Progenitor cell of endocrine pancreas (in vitro differentiated cells): ENCODE results near the gene SLC39A8. TPM values are rescaled to one million over a fixed set of nuclear protein-coding genes. Genes with fewer than 3 reads are reported as not detected.

Experiments used
- DNase-seq: peaks from one replicate; pipeline ENCODE4 v3.0.0; 2021; ENCODE audit warnings: low spot score; ENCODE audit not compliant: unreplicated experiment
- H3K27ac Mint-ChIP-seq: 2 replicates; pipeline ENCODE4 v1.8.0; 2021; ENCODE audit warnings: mild to moderate bottlenecking, moderate library complexity, mixed read lengths
- H3K27me3 Mint-ChIP-seq: 2 replicates; pipeline ENCODE4 v1.8.0; 2021; ENCODE audit warnings: mixed read lengths
- H3K36me3 Mint-ChIP-seq: 2 replicates; pipeline ENCODE4 v1.8.0; 2022; ENCODE audit warnings: mixed read lengths; ENCODE audit not compliant: insufficient read depth
- H3K4me1 Mint-ChIP-seq: 2 replicates; pipeline ENCODE4 v1.8.0; 2021; ENCODE audit warnings: low read depth, mixed read lengths
- H3K4me3 Mint-ChIP-seq: 2 replicates; pipeline ENCODE4 v1.8.0; 2021; ENCODE audit warnings: low read depth, mild to moderate bottlenecking, moderate library complexity, mixed read lengths
- H3K9me3 Mint-ChIP-seq: 2 replicates; pipeline ENCODE4 v1.8.0; 2021; ENCODE audit warnings: low read depth, mixed read lengths
- CTCF ChIP-seq: fragments of 200-600 bp; sonication (generic); IDR thresholded peaks from one replicate; pipeline ENCODE4 v1.5.0; 2021; ENCODE audit warnings: antibody characterized with exemption, mild to moderate bottlenecking; ENCODE audit not compliant: unreplicated experiment
- total RNA-seq: library from RNA; stranded (reverse); gene quantifications from 2 replicates; pipeline ENCODE4 v1.2.1, GENCODE V29; 2021

Gene SLC39A8
- total RNA-seq, 1 donor from 2014 or later: 1.6 TPM

DNA sequence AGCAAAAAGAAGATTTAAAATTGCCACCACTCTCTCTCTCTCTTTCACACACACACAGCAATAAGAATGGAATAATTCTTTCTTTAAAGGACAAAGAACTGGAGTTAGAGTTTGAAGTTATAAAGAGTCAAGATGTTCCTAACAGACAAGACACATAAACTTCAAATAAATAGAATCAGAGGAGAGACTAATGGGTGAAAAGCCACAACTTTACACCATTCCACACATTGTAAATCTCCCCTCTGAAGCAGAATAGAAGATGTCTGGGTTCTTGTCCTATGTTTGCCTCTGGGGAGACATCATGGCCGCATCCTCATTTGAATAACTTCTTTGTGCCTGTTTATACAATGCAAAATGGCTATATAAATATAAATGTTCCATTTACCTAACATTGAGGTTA is 39.6 kb downstream of the SLC39A8 start:
- no peaks in the 10 kb centered on the region for H3K9me3 Mint-ChIP-seq
- H3K27ac Mint-ChIP-seq: no peak overlapping the region
- H3K36me3 Mint-ChIP-seq: no peaks in the 10 kb centered on the region
- no peak for TF ChIP-seq CTCF
- H3K4me1 Mint-ChIP-seq: peaks cover 3% of the 10 kb centered on the region
- no peaks in the 10 kb centered on the region for H3K27me3 Mint-ChIP-seq
- no peak overlapping the region for H3K4me3 Mint-ChIP-seq
- no peak for DNase-seq

DNA sequence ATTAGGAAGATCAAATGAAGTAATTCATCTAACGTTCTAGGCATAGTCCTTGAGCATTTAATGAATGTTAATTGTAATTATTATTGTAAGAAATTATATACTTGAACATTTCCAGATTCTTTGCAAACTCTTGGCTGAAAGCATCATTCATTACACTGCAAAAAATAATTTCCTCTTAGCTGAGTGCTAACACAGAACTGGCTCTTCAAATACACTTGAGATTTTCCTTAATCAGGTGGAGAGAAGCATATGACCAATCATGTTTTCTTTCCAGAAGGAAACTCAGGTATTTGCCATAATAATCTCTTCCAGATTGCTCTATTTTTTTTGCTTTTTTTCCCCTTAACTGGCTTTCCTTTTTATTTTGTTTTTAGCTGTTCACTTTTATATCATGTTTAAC is 42.5 kb downstream of the SLC39A8 start:
- Mint-ChIP-seq H3K4me3 (no peak overlapping the region), H3K27me3 (no peaks in the 10 kb centered on the region), H3K36me3 (no peaks in the 10 kb centered on the region), H3K9me3 (no peaks in the 10 kb centered on the region), H3K4me1 (peaks cover 5% of the 10 kb centered on the region), H3K27ac (no peak overlapping the region)
- DNase-seq: no peak
- TF ChIP-seq CTCF: no peak

DNA sequence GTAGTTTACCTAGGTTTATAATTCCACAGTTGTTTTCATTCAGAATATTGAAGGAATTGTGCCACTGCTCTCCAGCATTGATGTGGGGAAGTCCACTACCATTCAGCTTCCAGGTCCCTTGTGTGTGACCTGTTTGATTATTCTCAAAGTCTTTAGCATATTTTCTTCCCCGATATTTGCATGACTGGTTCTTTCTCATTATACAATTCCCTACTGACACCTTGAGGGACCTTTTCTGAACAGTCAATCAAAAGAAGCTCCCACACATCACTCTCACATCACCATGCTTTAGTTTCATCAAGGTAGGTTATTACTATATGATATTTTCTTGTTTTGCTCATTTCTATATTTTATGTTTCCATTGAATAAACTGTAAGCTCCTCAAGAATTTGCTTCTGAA is 44.1 kb downstream of the SLC39A8 start:
- H3K4me3 Mint-ChIP-seq: no peak overlapping the region
- no peak for DNase-seq
- no peak for TF ChIP-seq CTCF
- H3K4me1 Mint-ChIP-seq: peaks cover 5% of the 10 kb centered on the region
- H3K9me3 Mint-ChIP-seq: no peaks in the 10 kb centered on the region
- no peaks in the 10 kb centered on the region for H3K36me3 Mint-ChIP-seq
- H3K27me3 Mint-ChIP-seq: no peaks in the 10 kb centered on the region
- H3K27ac Mint-ChIP-seq: no peak overlapping the region

DNA sequence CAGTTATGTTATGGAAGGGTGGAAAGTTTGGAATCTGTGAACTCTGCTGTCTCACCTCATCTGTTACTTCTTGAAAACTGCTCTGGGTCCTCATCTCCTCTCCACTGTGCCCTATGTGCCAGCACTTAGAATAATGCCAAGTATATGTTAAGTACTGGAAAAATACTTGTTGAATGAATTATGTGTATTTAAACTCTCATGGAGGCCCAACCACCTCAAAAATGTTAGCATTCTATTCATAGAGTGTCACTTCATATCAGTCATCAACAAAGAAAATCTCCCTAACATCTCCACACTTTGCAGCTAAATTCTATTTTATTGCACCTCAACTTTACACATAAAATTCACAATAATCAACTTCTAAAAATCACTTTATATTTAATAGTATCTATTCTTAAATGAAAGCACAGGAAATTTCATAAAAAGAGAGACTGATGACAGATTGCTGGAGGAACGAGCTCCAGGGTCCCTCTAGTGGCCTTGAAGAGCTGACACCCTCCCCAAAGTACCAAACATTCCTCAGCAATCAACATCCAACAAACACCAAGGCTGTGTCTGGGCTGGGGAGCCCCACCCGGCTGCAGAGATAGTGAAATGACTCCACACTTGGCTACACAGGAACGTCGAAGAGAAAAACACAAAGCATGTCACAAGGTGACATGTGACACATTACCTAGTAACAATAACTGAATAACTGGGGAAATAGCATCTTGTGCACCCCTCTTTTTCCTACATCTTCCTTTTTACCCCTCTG is 45.8 kb downstream of the SLC39A8 start:
- peaks cover 2% of the 10 kb centered on the region for H3K9me3 Mint-ChIP-seq
- no peaks in the 10 kb centered on the region for H3K36me3 Mint-ChIP-seq
- no peak overlapping the region for H3K4me3 Mint-ChIP-seq
- H3K4me1 Mint-ChIP-seq: peaks cover 7% of the 10 kb centered on the region
- no peak overlapping the region for H3K27ac Mint-ChIP-seq
- TF ChIP-seq CTCF: peak; percentile 75
- H3K27me3 Mint-ChIP-seq: no peaks in the 10 kb centered on the region
- DNase-seq: peak; percentile 13

GRCh38 chr4:102298716-102299115 is 46.6 kb downstream of the SLC39A8 start:
- no peaks in the 10 kb centered on the region for H3K27me3 Mint-ChIP-seq
- no peak overlapping the region for H3K27ac Mint-ChIP-seq
- H3K9me3 Mint-ChIP-seq: peaks cover 4% of the 10 kb centered on the region
- no peak for TF ChIP-seq CTCF
- no peaks in the 10 kb centered on the region for H3K36me3 Mint-ChIP-seq
- peaks cover 7% of the 10 kb centered on the region for H3K4me1 Mint-ChIP-seq
- no peak for DNase-seq
- H3K4me3 Mint-ChIP-seq: no peak overlapping the region
